ENCODE measurements around the gene RGL2. TPM values are rescaled to one million over a fixed set of nuclear protein-coding genes. Genes with fewer than 3 reads are reported as not detected.

Gene RGL2
- total RNA-seq, 1 experiment from 2014 or later: 48.8 TPM

DNA sequence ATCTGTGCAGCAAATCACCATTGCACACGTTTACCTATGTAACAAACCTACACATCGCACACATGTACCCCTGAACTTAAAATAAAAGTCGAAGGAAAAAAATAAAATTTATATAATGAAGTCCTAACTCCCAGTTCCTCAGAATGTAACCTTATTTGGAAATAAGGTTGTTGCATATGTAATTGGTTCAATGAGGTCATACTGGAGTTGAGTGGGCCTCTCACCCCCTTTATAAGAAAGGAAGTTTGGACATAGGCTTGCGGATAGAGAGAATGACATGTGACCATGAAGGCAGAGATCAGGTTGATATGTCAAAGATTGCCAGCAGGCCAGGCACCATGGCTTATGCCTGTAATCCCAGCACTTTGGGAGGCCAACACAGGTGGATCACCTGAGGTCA is 34.9 kb upstream of the RGL2 start:
- CTCF ChIA-PET: interaction anchor here (0.6 kb wide), 1 partner anchor 77 kb away, joined by 10 read pairs; no protein-coding TSS in a partner anchor
- Histone ChIP-seq H3K27me3 (replicated peaks; ENCODE audit: insufficient read depth, low read depth, low read length, poor library complexity) (no peaks in the 10 kb centered on the region), H3K9me3 (ENCODE audit: low read depth, low read length, poor library complexity, severe bottlenecking) (no peaks in the 10 kb centered on the region), H3K36me3 (ENCODE audit: insufficient read depth, low read length, poor library complexity, severe bottlenecking) (no peaks in the 10 kb centered on the region), H3K4me1 (ENCODE audit: insufficient read depth, low read length, poor library complexity, severe bottlenecking) (no peaks in the 10 kb centered on the region), H3K4me3 (ENCODE audit: low read depth, low read length, poor library complexity, severe bottlenecking) (no peak overlapping the region), H3K27ac (ENCODE audit: low read depth, low read length, poor library complexity, severe bottlenecking) (no peak overlapping the region)
- no peak for DNase-seq (ENCODE audit: low spot score)
- intact Hi-C loops (cut with micrococcal nuclease; ENCODE audit: unreplicated experiment): no loop called here
- BruUV-seq (replicated peaks): no TSS peak
- POLR2A ChIA-PET (ENCODE audit: low non-redundant PET): no interaction called here
- no peak for TF ChIP-seq EZH2 (IDR thresholded peaks at IDR 0.05; ENCODE audit: borderline replicate concordance, low read depth, low read length, poor library complexity, severe bottlenecking)
- TF ChIP-seq, protein P1, sequence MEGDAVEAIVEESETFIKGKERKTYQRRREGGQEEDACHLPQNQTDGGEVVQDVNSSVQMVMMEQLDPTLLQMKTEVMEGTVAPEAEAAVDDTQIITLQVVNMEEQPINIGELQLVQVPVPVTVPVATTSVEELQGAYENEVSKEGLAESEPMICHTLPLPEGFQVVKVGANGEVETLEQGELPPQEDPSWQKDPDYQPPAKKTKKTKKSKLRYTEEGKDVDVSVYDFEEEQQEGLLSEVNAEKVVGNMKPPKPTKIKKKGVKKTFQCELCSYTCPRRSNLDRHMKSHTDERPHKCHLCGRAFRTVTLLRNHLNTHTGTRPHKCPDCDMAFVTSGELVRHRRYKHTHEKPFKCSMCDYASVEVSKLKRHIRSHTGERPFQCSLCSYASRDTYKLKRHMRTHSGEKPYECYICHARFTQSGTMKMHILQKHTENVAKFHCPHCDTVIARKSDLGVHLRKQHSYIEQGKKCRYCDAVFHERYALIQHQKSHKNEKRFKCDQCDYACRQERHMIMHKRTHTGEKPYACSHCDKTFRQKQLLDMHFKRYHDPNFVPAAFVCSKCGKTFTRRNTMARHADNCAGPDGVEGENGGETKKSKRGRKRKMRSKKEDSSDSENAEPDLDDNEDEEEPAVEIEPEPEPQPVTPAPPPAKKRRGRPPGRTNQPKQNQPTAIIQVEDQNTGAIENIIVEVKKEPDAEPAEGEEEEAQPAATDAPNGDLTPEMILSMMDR (conservative IDR thresholded peaks at IDR 0.05; ENCODE audit: low read depth, low read length): no peak

DNA sequence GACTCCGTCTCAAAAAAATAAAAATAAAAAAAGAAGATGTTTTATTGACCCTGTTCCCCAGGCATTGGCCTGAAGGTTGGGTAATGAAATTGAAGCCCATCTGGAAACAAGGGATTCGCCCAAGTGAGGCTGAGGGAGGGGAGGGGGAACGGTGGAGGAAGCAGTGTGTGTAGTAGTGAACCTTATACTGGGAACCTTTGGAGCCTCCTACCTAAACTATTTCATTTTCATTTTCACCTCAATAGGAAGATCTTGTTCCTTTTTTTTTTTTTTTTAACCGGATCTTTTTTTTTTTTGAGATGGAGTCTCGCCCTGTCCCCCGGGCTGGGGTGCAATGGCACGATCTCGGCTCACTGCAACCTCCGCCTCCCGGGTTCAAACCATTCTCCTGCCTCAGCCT is 32.0 kb upstream of the RGL2 start:
- H3K36me3 ChIP-seq (ENCODE audit: insufficient read depth, low read length, poor library complexity, severe bottlenecking): no peaks in the 10 kb centered on the region
- no peak overlapping the region for H3K27ac ChIP-seq (ENCODE audit: low read depth, low read length, poor library complexity, severe bottlenecking)
- POLR2A ChIA-PET (ENCODE audit: low non-redundant PET): no interaction called here

DNA sequence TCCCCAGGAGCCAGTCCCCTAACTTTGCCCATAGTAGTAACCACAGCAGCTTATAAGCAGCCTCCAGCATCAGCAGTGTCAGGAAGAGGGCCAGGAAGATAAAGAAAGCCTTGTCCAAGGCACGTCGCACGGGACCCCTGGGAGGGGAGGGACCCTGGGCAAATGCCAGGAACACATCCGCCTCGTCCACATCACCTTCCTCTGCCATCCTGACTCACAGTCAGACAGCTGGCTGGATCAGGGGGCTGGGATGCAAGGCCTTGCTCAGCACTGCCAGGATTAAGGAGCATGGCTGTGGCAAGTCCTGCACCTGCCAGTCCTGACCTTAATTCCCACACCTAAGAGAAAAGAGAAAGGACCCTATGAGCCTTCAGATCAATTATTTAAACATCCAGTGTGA is 30.3 kb upstream of the RGL2 start:
- H3K27me3 ChIP-seq (replicated peaks; ENCODE audit: insufficient read depth, low read depth, low read length, poor library complexity): no peaks in the 10 kb centered on the region
- BruUV-seq (replicated peaks): no TSS peak
- H3K4me3 ChIP-seq (ENCODE audit: low read depth, low read length, poor library complexity, severe bottlenecking): no peak overlapping the region
- no peaks in the 10 kb centered on the region for H3K36me3 ChIP-seq (ENCODE audit: insufficient read depth, low read length, poor library complexity, severe bottlenecking)
- intact Hi-C loops (cut with micrococcal nuclease; ENCODE audit: unreplicated experiment): no loop called here
- no peaks in the 10 kb centered on the region for H3K9me3 ChIP-seq (ENCODE audit: low read depth, low read length, poor library complexity, severe bottlenecking)
- ChIA-PET CTCF (no interaction called here), POLR2A (ENCODE audit: low non-redundant PET) (no interaction called here)
- H3K4me1 ChIP-seq (ENCODE audit: insufficient read depth, low read length, poor library complexity, severe bottlenecking): peaks cover 4% of the 10 kb centered on the region
- no peak overlapping the region for H3K27ac ChIP-seq (ENCODE audit: low read depth, low read length, poor library complexity, severe bottlenecking)
- no peak for DNase-seq (ENCODE audit: low spot score)
- TF ChIP-seq, protein P1 (conservative IDR thresholded peaks at IDR 0.05; ENCODE audit: low read depth, low read length): no peak
- no peak for TF ChIP-seq EZH2 (IDR thresholded peaks at IDR 0.05; ENCODE audit: borderline replicate concordance, low read depth, low read length, poor library complexity, severe bottlenecking)

More for the DNA sequence above, 32.0 kb upstream of the RGL2 start:
- H3K4me3 ChIP-seq (ENCODE audit: low read depth, low read length, poor library complexity, severe bottlenecking): no peak overlapping the region
- intact Hi-C loops (cut with micrococcal nuclease; ENCODE audit: unreplicated experiment): no loop called here
- no peak for DNase-seq (ENCODE audit: low spot score)
- no peaks in the 10 kb centered on the region for H3K27me3 ChIP-seq (replicated peaks; ENCODE audit: insufficient read depth, low read depth, low read length, poor library complexity)
- no peak for TF ChIP-seq EZH2 (IDR thresholded peaks at IDR 0.05; ENCODE audit: borderline replicate concordance, low read depth, low read length, poor library complexity, severe bottlenecking)
- TF ChIP-seq, protein P1 (conservative IDR thresholded peaks at IDR 0.05; ENCODE audit: low read depth, low read length): no peak
- CTCF ChIA-PET: no interaction called here
- no TSS peak for BruUV-seq (replicated peaks)
- H3K9me3 ChIP-seq (ENCODE audit: low read depth, low read length, poor library complexity, severe bottlenecking): no peaks in the 10 kb centered on the region
- H3K4me1 ChIP-seq (ENCODE audit: insufficient read depth, low read length, poor library complexity, severe bottlenecking): no peaks in the 10 kb centered on the region
